GM04504 (cell line): ENCODE data around the gene SYT8.
A peak's percentile ranks its signal among the peaks of the same experiment; 100 is the strongest.

ENCODE experiments used
- DNase-seq: peaks from one replicate; pipeline ENCODE4 v3.0.0-alpha.2; 2012; ENCODE audit warnings: low read depth

SYT8 gene

GRCh38 chr11:1860108-1860507 is 25.3 kb downstream of the SYT8 start:
- DNase-seq, result no peak

GRCh38 chr11:1861435-1862411 is 26.9 kb downstream of the SYT8 start:
- DNase-seq, result no peak

GRCh38 chr11:1862588-1863351 is 28.0 kb downstream of the SYT8 start:
- DNase-seq, result peak; percentile 4

GRCh38 chr11:1863352-1864216 is 28.8 kb downstream of the SYT8 start:
- DNase-seq, result peak; percentile 84

- DNase-seq, result no peak
Observed at GRCh38 chr11:1864231-1864630, 29.4 kb downstream of the SYT8 start.

GRCh38 chr11:1864831-1865665 is 30.3 kb downstream of the SYT8 start:
- DNase-seq, result no peak

- no peak for DNase-seq
Observed at GRCh38 chr11:1866226-1866625, 31.4 kb downstream of the SYT8 start.

GRCh38 chr11:1866776-1867175 is 32.0 kb downstream of the SYT8 start:
- no peak for DNase-seq

GRCh38 chr11:1867381-1867780 is 32.6 kb downstream of the SYT8 start:
- DNase-seq, result no peak

- DNase-seq, result no peak
Observed at GRCh38 chr11:1868056-1868635, 33.4 kb downstream of the SYT8 start.

- DNase-seq, result no peak
Observed at GRCh38 chr11:1868636-1869291, 34.0 kb downstream of the SYT8 start.

- DNase-seq, result no peak
Observed at GRCh38 chr11:1869427-1870325, 34.9 kb downstream of the SYT8 start.

GRCh38 chr11:1870326-1870696 is 35.5 kb downstream of the SYT8 start:
- no peak for DNase-seq

GRCh38 chr11:1870721-1871466 is 36.1 kb downstream of the SYT8 start:
- DNase-seq, result no peak

GRCh38 chr11:1871531-1871930 is 36.7 kb downstream of the SYT8 start:
- DNase-seq, result no peak

- DNase-seq, result no peak
Observed at GRCh38 chr11:1872267-1872985, 37.6 kb downstream of the SYT8 start.

GRCh38 chr11:1873048-1873812 is 38.4 kb downstream of the SYT8 start:
- no peak for DNase-seq
